GM18526 (cell line): ENCODE data around the gene RGS11.

Experiments used
- POLR2A ChIP-seq: IDR thresholded peaks from 3 replicates; pipeline ENCODE4 v1.6.1; 2011; ENCODE audit not compliant: insufficient read length; ENCODE audit errors: extremely low read depth

Gene RGS11

GRCh38 chr16:263182-263774 is 12.5 kb downstream of the RGS11 start:
- no peak for TF ChIP-seq POLR2A

- no peak for TF ChIP-seq POLR2A
These were observed 13.5 kb downstream of the RGS11 start for GRCh38 chr16:262121-262745.

GRCh38 chr16:261031-261691 is 14.6 kb downstream of the RGS11 start:
- TF ChIP-seq POLR2A = no peak

GRCh38 chr16:260326-260725 is 15.4 kb downstream of the RGS11 start:
- TF ChIP-seq POLR2A = no peak

GRCh38 chr16:259814-260253 is 15.9 kb downstream of the RGS11 start:
- TF ChIP-seq POLR2A = no peak

GRCh38 chr16:259226-259625 is 16.5 kb downstream of the RGS11 start:
- no peak for TF ChIP-seq POLR2A

GRCh38 chr16:255183-255582 is 20.6 kb downstream of the RGS11 start:
- no peak for TF ChIP-seq POLR2A

GRCh38 chr16:254461-254860 is 21.3 kb downstream of the RGS11 start:
- TF ChIP-seq POLR2A = no peak

GRCh38 chr16:253833-254232 is 21.9 kb downstream of the RGS11 start:
- TF ChIP-seq POLR2A = no peak

- no peak for TF ChIP-seq POLR2A
These were observed 23.1 kb downstream of the RGS11 start for GRCh38 chr16:252366-253337.

- TF ChIP-seq POLR2A = no peak
These were observed 26.3 kb downstream of the RGS11 start for GRCh38 chr16:249431-249830.

- no peak for TF ChIP-seq POLR2A
These were observed 28.7 kb downstream of the RGS11 start for GRCh38 chr16:247027-247426.

GRCh38 chr16:245105-245504 is 30.6 kb downstream of the RGS11 start:
- TF ChIP-seq POLR2A = no peak

GRCh38 chr16:243348-243747 is 32.4 kb downstream of the RGS11 start:
- TF ChIP-seq POLR2A = no peak

- TF ChIP-seq POLR2A = no peak
These were observed 33.5 kb downstream of the RGS11 start for GRCh38 chr16:242281-242680.
